ENCODE data around the gene USP40.
"Not testable (repeated sequence)": the region's sequence is repeated elsewhere in the genome, so short reads cannot be mapped to it uniquely, and the experiment has no call there.

USP40 gene

GRCh38 chr2:233598952-233599351 is 32.4 kb upstream of the USP40 start:
- WGBS (ENCODE audit: extremely low coverage, insufficient coverage, insufficient read length), result no CpG with 5 or more reads among the region's 3 CpGs
- no peaks in the 10 kb centered on the region for H3K27me3 ChIP-seq (ENCODE audit: insufficient read depth, low read length)

GRCh38 chr2:233597522-233597921 is 30.9 kb upstream of the USP40 start:
- Histone ChIP-seq H2AK5ac (ENCODE audit: low read length) (no peak overlapping the region), H3K79me2 (ENCODE audit: control insufficient read depth, insufficient read depth, low read length, poor library complexity) (no peaks in the 10 kb centered on the region)
- no CpG with 5 or more reads among the region's 1 CpG for WGBS (ENCODE audit: extremely low coverage, insufficient coverage, insufficient read length)

More at GRCh38 chr2:233598952-233599351, 32.4 kb upstream of the USP40 start:
- Histone ChIP-seq H3K4ac (ENCODE audit: low read depth, low read length) (no peak overlapping the region), H3K27ac (ENCODE audit: low read depth, low read length) (no peak overlapping the region), H3K23ac (ENCODE audit: low read length) (no peak overlapping the region), H2BK12ac (ENCODE audit: low read length) (no peak overlapping the region), H3K9me3 (ENCODE audit: insufficient read depth, low read depth, low read length) (peaks cover 4% of the 10 kb centered on the region), H2AFZ (ENCODE audit: insufficient read depth, low read length, poor library complexity) (no peak overlapping the region), H3K79me2 (ENCODE audit: control insufficient read depth, insufficient read depth, low read length, poor library complexity) (no peaks in the 10 kb centered on the region), H3K4me1 (ENCODE audit: control insufficient read depth in 1 of 2, insufficient read depth in 2 of 2, low read length in 2 of 2) (no peaks in the 10 kb centered on the region), H4K91ac (ENCODE audit: low read depth, low read length) (no peak overlapping the region), H3K18ac (ENCODE audit: low read length) (no peak overlapping the region), H2BK5ac (ENCODE audit: low read depth, low read length, poor library complexity) (no peak overlapping the region), H3K9ac (ENCODE audit: low read length) (no peak overlapping the region), H3K14ac (ENCODE audit: low read length) (no peak overlapping the region), H3K4me2 (ENCODE audit: low read length) (no peak overlapping the region), H3K4me3 (ENCODE audit: low read depth, low read length) (no peak overlapping the region), H4K8ac (ENCODE audit: low read depth, low read length) (no peak overlapping the region), H3K79me1 (ENCODE audit: low read length) (no peaks in the 10 kb centered on the region), H2BK120ac (ENCODE audit: insufficient read depth, low read length, poor library complexity) (no peak overlapping the region), H3K36me3 (ENCODE audit: control insufficient read depth in 1 of 2, insufficient read depth in 2 of 2, low read length in 2 of 2) (no peaks in the 10 kb centered on the region), H4K12ac (ENCODE audit: low read depth, low read length) (no peak overlapping the region), H2AK5ac (ENCODE audit: low read length) (no peak overlapping the region)
- DNase-seq, result no peak

GRCh38 chr2:233593201-233593600 is 26.6 kb upstream of the USP40 start:
- no peaks in the 10 kb centered on the region for H3K36me3 ChIP-seq (ENCODE audit: control insufficient read depth in 1 of 2, insufficient read depth in 2 of 2, low read length in 2 of 2)
- no peak overlapping the region for H4K91ac ChIP-seq (ENCODE audit: low read depth, low read length)
- no peak overlapping the region for H3K9ac ChIP-seq (ENCODE audit: low read length)
- H3K79me1 ChIP-seq (ENCODE audit: low read length), result no peaks in the 10 kb centered on the region
- H2BK120ac ChIP-seq (ENCODE audit: insufficient read depth, low read length, poor library complexity), result no peak overlapping the region
- H3K4me2 ChIP-seq (ENCODE audit: low read length), result no peak overlapping the region
- WGBS (ENCODE audit: extremely low coverage, insufficient coverage, insufficient read length), result no CpG with 5 or more reads among the region's 8 CpGs
- H3K27ac ChIP-seq (ENCODE audit: low read depth, low read length), result no peak overlapping the region
- no peaks in the 10 kb centered on the region for H3K4me1 ChIP-seq (ENCODE audit: control insufficient read depth in 1 of 2, insufficient read depth in 2 of 2, low read length in 2 of 2)
- H3K79me2 ChIP-seq (ENCODE audit: control insufficient read depth, insufficient read depth, low read length, poor library complexity), result no peaks in the 10 kb centered on the region
- no peak overlapping the region for H2AK5ac ChIP-seq (ENCODE audit: low read length)
- H3K23ac ChIP-seq (ENCODE audit: low read length), result no peak overlapping the region
- no peak overlapping the region for H3K14ac ChIP-seq (ENCODE audit: low read length)
- no peak overlapping the region for H4K8ac ChIP-seq (ENCODE audit: low read depth, low read length)
- DNase-seq, result no peak
- no peak overlapping the region for H4K12ac ChIP-seq (ENCODE audit: low read depth, low read length)
- H3K4me3 ChIP-seq (ENCODE audit: low read depth, low read length), result no peak overlapping the region
- H3K4ac ChIP-seq (ENCODE audit: low read depth, low read length), result no peak overlapping the region
- no peak overlapping the region for H2BK12ac ChIP-seq (ENCODE audit: low read length)
- H3K9me3 ChIP-seq (ENCODE audit: insufficient read depth, low read depth, low read length), result no peaks in the 10 kb centered on the region
- no peak overlapping the region for H2BK5ac ChIP-seq (ENCODE audit: low read depth, low read length, poor library complexity)
- H3K27me3 ChIP-seq (ENCODE audit: insufficient read depth, low read length), result no peaks in the 10 kb centered on the region
- no peak overlapping the region for H2AFZ ChIP-seq (ENCODE audit: insufficient read depth, low read length, poor library complexity)
- H3K18ac ChIP-seq (ENCODE audit: low read length), result no peak overlapping the region

More at GRCh38 chr2:233597522-233597921, 30.9 kb upstream of the USP40 start:
- no peak overlapping the region for H4K91ac ChIP-seq (ENCODE audit: low read depth, low read length)
- no peak overlapping the region for H3K4me3 ChIP-seq (ENCODE audit: low read depth, low read length)
- no peak overlapping the region for H3K14ac ChIP-seq (ENCODE audit: low read length)
- H3K18ac ChIP-seq (ENCODE audit: low read length), result no peak overlapping the region
- H3K36me3 ChIP-seq (ENCODE audit: control insufficient read depth in 1 of 2, insufficient read depth in 2 of 2, low read length in 2 of 2), result no peaks in the 10 kb centered on the region
- no peak overlapping the region for H3K23ac ChIP-seq (ENCODE audit: low read length)
- no peak overlapping the region for H3K4ac ChIP-seq (ENCODE audit: low read depth, low read length)
- no peak overlapping the region for H3K4me2 ChIP-seq (ENCODE audit: low read length)
- no peak overlapping the region for H3K27ac ChIP-seq (ENCODE audit: low read depth, low read length)
- no peaks in the 10 kb centered on the region for H3K79me1 ChIP-seq (ENCODE audit: low read length)
- DNase-seq, result no peak
- no peak overlapping the region for H2AFZ ChIP-seq (ENCODE audit: insufficient read depth, low read length, poor library complexity)
- H2BK12ac ChIP-seq (ENCODE audit: low read length), result no peak overlapping the region
- no peak overlapping the region for H4K8ac ChIP-seq (ENCODE audit: low read depth, low read length)
- no peak overlapping the region for H4K12ac ChIP-seq (ENCODE audit: low read depth, low read length)
- H3K27me3 ChIP-seq (ENCODE audit: insufficient read depth, low read length), result no peaks in the 10 kb centered on the region
- H3K9me3 ChIP-seq (ENCODE audit: insufficient read depth, low read depth, low read length), result peaks cover 1% of the 10 kb centered on the region
- no peak overlapping the region for H2BK5ac ChIP-seq (ENCODE audit: low read depth, low read length, poor library complexity)
- H3K4me1 ChIP-seq (ENCODE audit: control insufficient read depth in 1 of 2, insufficient read depth in 2 of 2, low read length in 2 of 2), result no peaks in the 10 kb centered on the region
- no peak overlapping the region for H2BK120ac ChIP-seq (ENCODE audit: insufficient read depth, low read length, poor library complexity)
- H3K9ac ChIP-seq (ENCODE audit: low read length), result no peak overlapping the region

GRCh38 chr2:233592706-233593105 is 26.1 kb upstream of the USP40 start:
- H3K79me1 ChIP-seq (ENCODE audit: low read length); H4K91ac ChIP-seq (ENCODE audit: low read depth, low read length); H3K4ac ChIP-seq (ENCODE audit: low read depth, low read length); H3K9me3 ChIP-seq (ENCODE audit: insufficient read depth, low read depth, low read length); H2BK12ac ChIP-seq (ENCODE audit: low read length); H3K18ac ChIP-seq (ENCODE audit: low read length); H3K9ac ChIP-seq (ENCODE audit: low read length); H3K27me3 ChIP-seq (ENCODE audit: insufficient read depth, low read length); H2BK120ac ChIP-seq (ENCODE audit: insufficient read depth, low read length, poor library complexity); H3K23ac ChIP-seq (ENCODE audit: low read length); DNase-seq; H3K4me3 ChIP-seq (ENCODE audit: low read depth, low read length); H3K36me3 ChIP-seq (ENCODE audit: control insufficient read depth in 1 of 2, insufficient read depth in 2 of 2, low read length in 2 of 2); H3K27ac ChIP-seq (ENCODE audit: low read depth, low read length); H4K12ac ChIP-seq (ENCODE audit: low read depth, low read length); H2BK5ac ChIP-seq (ENCODE audit: low read depth, low read length, poor library complexity); H3K79me2 ChIP-seq (ENCODE audit: control insufficient read depth, insufficient read depth, low read length, poor library complexity); H3K4me1 ChIP-seq (ENCODE audit: control insufficient read depth in 1 of 2, insufficient read depth in 2 of 2, low read length in 2 of 2); H2AK5ac ChIP-seq (ENCODE audit: low read length); H2AFZ ChIP-seq (ENCODE audit: insufficient read depth, low read length, poor library complexity); H4K8ac ChIP-seq (ENCODE audit: low read depth, low read length); H3K14ac ChIP-seq (ENCODE audit: low read length); H3K4me2 ChIP-seq (ENCODE audit: low read length): not testable (repeated sequence)
- no CpG with 5 or more reads among the region's 1 CpG for WGBS (ENCODE audit: extremely low coverage, insufficient coverage, insufficient read length)
